Hepatic stellate cell (primary cell): ENCODE data around the gene SRCIN1.

Experiments used
- DNase-seq: peaks from one replicate; pipeline ENCODE4 v3.0.0; 2011; ENCODE audit warnings: low spot score

The SRCIN1 gene

DNA sequence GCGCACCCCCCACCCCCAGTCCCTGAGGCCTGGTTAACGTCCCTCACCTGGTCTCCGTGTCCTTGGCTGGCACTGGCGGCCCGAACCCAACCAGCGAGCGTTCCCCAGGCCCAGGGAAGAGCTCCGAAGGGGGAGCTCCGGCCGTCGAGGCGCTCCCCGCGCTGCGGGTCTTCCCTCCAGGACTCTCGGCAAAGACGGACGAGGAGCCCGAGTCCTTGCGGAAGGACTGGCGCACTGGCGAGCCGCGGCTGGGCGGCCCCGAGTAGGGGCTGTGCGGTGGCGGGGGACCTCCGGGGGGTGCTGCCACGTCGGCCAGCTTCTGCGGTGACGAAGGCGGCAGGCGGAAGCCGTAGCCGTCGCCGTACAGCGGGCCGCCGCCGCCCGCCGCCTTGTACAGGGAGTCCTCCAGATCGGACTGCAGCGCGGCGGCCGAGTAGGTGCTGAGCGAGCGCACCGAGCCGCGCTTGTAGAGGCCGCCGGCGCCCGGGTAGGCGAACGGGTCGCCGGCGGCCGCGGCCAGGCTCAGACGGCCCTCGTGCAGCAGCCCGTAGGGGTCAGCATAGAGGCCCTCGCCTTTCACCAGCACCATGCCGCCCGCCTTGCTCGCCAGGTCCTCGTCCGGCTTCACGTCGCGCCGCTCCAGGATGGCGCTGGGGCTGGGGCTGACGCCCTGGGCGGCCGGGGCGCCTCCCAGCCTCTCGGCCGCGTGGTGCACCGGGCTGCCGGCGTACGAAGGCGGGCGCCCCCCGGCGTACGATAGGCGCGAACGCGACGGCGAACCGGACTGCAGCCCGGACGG, 44.1 kb downstream of the SRCIN1 start:
- no peak for DNase-seq

DNA sequence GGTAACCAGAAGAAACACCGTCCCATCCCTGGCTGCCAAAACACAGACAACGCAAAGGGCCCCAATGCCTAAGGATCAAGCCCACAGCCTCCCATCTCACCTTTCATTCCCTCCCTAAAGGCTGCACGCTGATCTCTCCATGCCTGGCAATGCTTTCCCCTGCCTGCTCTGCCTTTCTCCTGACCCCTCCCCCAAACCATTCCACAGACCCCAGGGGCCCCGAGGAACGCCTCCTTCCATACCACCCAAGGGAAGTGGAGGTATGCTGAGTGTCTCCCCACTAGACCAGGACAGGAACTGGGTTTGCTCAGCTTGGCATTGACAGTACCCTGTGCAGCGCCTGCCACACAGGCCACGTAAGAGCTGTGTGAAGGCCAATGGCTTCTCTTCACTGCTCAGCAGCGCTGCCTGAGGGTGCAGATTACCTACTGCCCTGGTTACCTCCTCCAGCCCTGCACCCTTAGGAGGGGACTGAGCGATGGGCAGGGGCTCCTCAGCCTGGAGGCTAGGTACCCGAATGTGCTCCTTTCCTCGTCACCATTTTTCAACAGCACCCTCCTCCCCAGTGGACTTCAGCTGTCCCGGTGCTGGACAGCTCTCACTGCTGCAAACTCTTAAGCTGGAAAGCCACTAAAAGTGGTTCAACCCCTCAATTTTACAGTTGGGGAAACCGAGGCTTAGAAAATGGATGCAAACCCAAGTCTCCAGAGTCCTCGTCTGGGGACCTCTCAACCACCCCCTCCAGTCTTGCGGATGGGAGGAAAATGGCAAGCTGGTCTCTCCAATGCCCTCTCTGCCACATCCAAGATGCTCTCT, 45.0 kb downstream of the SRCIN1 start:
- DNase-seq: peak; percentile 58

DNA sequence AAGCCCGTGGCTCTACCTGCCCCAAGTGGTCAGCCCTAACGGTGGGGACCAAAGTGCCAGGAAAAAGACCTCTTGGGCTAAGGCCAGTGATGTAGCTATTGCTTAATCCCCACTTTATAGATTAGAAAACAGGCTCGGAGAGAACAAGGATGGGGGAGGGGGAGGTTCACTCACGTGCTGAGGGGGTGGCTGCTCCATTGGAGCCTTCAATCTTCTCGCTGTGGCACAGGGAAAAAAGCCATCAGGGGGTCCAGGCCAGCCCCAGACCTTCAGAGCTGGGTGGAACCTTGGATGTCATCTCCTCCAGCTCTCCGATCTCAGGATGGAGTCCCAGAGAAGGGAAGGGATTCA, 45.9 kb downstream of the SRCIN1 start:
- DNase-seq: no peak

DNA sequence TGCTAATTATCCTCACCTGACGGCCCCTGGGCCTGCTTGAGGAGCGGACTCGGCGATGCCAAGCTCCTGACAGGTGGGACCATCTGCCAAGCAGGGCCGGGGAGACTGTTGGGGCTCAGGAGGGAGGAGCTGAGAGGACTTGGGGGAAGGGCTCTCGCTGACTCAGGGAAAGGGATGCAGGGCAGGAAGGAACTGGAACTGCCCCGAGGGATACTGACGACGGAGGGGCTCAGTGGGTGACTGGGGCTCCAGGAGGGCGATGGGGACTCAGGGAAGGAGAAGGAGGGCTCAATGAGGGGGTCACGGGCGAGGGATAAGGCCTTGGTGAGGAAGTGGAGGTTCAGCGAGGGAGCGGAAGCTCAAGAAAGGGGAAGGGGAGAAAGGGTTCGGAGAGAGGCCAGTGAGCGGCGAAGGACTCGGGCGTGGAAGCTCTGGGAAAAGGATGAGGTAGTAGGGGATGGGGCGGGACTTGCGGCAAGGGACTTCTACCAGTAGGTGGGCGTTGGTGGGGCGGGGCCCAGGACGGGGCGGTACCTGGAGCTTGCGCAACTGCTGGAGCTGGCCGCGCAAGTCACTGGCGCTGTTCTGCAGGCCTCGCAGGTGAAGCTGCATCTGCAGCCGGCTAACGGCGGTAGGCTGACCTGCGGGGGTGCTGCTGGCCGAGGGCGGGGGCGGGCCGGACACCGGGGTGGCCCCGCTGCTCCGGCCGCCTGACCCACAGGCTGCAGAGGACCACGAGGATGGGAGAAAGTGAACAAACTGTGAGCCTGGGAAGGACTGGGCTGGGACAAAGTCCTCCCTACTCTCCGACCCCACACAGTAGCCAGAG, 46.5 kb downstream of the SRCIN1 start:
- DNase-seq: no peak

DNA sequence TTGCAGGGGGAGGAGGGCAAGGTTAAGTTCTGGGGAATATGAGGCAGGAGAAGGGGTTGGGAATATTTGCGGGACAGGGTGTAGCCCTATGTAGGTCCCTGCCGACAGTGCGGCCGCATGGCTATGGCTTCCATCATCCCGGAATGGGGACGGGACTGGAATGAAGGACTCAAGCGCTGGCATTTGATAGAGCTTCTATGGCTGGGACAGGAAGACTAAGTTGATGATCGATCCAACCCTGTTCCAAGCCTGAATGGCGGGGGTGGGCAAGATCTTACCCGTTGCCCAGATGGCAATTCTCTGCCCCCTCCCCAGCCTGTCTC, 47.1 kb downstream of the SRCIN1 start:
- no peak for DNase-seq

DNA sequence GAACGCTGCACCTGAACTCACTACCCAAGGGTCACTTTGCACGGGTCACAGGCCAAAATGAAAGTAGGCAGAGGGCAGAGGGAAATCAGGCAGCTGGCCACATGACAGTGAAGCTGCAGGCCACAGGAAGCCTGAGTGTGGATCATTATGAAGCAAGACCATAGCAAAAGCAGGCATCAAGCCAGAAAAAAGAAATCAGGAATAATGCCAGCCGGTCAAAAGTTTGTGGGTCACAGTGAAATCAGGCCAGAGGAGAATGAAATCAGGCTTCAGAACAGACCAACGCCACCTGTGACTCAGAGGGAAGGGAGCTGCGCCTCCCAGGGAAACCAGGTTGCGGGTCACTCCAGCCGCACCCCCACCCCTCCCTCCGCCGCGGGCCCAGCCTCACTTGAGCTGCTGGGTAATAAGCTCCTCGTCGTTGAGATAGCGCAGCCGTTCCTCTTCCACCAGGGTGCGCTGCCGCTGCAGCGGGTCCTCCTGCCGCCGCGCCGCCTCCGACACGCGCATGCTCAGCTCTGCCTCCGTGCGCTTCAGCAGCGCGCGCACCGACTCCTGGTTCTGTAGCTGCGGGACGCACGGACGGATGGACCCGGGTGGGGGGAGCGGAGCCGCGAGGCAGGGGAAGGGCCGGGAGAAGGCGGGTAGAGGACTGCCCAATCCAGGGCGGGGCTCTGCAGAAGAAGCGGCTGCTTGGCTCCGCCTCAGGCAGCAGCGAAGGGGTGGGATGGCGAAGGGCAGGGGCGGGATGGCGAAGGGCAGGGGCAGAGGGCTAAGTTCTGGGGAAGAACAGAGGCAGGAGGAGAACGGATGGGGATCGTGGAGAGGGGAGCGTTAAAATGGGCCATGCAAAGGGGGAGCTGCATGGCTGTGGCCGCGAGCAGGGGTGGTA, 47.7 kb downstream of the SRCIN1 start:
- peak; percentile 98 for DNase-seq

DNA sequence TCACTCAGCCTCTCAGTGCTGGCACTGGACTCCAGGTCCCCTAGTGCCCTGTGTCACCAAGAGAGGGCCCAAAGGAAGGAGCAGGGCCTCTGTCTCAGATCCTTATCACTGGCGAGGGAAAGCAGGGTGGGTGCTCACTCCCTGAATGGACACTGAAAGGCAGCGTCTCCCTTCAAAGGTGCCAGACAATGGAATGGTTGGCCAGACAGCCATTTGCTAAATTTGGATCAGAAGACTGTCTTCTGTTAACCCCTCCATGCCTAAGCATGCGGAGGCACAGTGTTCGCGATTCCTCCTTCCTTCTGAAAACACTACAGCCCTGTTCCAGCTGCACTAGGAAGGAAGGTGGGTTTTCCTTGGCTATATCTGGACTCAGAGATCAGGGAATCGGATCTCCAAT, 48.4 kb downstream of the SRCIN1 start:
- no peak for DNase-seq

DNA sequence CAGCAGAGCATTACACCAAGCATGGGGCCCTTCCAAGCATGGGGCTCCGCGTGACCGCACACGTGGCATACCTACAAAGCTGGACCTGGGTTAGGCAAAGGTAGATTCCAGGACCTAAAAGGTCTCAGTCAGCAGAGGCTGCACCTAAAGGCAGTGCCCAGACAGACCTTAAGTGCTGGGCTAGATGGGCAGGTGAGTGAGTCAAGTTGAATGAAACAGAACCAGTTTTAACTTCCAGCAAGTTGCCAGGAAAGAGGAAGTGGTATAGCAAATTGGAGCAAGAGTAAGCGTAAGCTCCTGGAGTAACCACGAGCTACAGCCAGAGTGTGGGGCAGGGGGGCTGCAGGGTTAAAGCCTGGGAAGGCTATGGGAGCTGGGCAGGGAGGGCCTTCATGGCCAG, 49.5 kb downstream of the SRCIN1 start:
- DNase-seq: no peak

DNA sequence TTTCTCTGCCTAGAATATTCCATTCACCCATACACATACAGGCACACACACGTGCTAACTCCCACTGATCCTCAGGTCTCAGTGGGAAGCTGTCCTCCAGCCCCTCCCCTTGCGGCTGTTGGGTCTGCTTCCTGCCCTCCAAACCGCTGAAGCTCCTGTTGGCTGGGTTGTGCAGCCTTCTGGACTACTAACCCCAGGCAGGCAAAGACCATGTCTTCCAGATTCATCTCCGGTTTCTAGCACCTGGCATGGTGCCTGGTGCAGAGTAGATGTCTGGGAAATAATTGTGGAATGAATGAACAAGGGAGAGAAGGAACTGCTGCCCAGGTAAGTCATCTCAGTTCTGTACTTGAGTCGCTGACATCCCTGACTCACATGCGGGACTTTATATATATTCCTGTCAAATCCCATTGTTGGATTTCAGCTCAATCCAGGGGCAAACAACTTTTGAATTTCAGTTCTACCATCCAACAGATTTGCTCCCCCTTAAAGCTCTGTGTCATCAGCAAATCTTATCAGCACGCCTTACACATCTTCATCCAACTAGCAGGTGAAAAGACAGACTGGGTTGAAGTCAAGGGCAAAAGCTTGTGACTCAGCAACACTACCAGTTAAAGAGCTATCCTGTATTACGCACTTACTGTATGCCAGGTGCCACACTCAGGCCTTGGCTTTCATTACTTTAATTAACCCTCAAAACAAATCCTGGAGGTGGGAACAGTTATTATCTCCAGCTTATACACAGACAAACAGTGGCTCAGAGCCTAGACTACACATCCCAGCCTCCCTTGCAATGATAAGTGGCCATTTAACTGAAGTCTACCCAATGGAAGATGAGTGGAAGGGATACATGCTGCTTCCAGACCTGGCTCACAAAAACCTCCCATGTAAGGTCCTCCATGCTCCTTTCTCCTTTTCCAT, 51.1 kb downstream of the SRCIN1 start:
- DNase-seq: no peak

DNA sequence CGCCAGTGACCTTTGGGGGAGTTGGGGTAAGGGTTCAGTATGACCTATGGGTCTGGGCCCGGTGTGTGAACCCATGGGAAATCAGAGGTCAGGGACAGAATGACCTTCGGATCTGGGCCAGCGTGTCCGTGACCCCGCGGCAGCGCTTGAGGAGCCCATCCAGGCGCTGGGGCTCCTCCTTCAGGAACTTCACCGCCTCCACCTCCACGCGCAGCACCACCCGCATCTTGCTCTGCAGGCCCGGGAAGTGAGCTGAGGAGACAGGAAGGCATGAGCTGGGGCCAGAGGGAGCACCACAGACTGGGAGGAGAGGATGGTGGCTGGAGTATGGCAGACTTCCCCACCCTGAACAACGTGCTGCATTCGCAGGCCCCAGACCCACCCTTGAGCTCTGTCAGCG, 53.4 kb downstream of the SRCIN1 start:
- DNase-seq: no peak

DNA sequence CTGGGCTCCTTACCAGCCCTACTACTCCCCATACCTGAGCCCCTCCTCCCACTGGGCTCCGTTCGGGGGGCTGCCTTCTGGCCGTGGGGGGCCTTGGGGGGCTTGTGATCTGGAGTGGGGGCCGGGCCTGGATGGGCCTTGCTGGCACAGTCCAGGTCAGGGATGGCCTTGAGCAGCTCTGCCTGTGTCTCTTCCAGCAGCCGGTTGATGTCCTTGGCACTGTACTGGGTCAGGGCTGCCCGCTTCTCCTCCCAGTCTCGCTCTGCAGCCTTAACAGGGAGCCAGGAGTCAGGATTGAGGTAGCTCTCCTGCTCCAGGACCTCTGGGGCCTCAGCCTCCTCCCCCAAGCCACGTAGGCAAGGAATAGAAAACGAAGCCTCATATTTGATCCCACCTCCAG, 54.6 kb downstream of the SRCIN1 start:
- no peak for DNase-seq

DNA sequence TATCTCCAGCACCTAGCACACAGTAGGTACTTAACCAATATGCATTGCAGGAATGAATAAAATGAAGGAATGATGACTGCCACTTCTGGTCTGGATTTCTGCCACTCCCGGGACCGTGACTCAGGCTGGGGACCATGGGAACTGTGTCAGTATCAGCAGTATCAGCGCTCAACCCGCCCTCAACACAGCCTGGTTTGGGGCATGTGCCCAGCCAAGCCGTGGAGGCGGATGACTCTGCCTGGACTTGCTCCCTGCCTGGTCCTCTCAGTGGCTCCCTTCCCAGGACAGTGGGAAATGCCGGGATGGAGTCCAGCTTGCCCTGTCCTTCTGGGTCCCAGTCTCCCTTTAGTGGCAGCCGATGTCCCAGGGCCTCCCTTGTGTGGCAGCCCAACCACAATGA, 55.1 kb downstream of the SRCIN1 start:
- DNase-seq: peak; percentile 93

DNA sequence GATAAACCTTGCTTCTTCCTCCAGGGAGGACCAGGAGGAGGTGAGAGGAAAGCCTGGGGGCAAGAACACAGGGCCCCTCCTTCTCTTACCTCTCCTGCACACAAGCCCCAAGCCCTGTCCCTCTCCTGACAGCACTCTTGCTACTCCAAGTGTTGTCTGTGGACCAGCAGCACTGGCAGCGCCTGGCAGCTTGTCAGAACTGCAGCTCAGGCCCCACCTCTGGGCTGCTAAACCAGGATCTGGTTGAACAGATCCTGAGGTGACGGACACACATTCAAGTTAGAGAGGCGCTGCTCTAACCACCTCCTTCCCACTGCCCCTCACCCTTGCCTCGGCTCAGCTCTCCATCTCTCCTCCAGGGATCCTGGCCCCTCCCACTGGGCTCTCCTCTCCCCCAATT, 56.5 kb downstream of the SRCIN1 start:
- no peak for DNase-seq

DNA sequence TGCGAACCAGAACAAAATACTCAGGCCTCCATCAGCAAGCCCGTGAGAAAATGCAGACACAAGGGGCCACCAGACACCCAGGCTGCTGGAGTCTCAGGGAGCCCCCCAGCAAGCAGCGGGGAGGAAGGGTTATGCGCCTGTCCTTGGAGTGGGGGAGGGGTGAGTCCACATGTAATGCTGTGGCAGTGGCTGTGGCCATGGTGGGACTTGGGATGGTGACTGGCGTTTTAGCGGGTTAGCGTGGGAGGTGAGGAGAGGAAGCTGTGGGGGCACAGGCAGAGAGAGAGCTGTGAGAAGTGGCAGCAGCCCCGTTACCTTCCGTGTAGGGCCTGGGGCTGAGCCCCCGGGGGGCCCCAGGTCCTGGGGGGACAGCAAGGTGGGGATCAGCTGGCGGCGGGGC, 58.3 kb downstream of the SRCIN1 start:
- DNase-seq: no peak

DNA sequence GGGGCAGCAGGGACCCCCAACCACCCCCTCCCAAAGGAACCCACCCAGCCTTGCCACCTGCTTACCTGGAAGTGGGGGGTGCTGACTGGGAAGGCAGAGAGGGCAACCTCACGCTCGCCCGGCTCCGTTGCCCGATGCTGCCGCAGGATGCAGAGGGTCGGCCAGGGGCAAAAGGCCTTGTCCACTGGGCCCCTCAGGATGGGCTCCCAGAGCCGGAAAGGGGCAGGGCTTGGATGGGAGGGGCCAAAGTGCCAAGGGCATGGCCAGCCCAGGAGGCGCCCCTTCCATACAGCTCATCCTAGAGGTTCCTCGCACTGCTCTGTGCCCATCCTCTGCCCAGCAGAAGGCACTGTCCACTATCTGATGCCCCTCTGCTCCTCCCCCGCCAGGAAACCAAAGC, 59.4 kb downstream of the SRCIN1 start:
- no peak for DNase-seq

DNA sequence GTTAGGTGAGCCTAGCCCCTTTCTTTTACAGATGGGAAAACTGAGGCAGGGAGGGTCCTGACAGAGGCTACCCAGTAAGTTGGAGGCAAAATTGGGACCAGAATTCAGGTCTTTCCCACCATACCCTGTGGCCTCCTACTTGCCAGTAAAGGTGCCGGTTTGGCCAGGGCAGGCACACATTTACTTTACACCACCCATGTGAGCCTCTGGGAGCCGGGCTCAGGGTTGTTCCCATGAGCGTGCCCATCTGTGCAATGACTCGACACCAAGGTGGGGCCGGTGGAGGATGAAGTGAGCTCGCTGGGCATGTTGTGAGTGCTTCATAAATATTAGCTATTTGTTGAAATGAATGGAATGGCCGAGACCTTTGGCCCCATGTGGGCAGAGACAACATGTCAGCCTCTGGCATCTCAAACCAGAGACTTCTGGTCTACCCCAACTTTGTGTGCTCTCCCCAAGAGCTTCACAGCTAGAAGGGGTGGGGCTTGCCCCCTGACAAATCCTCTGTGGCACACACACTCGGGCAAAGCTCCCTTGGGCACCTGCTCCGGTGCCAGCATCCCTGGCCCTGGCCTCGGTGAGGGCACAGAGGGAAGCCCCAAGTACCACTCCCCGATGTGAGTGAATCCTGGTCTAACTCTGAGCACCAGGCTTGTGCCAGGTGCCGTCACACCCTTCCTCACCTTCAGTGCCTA, 60.1 kb downstream of the SRCIN1 start:
- no peak for DNase-seq

DNA sequence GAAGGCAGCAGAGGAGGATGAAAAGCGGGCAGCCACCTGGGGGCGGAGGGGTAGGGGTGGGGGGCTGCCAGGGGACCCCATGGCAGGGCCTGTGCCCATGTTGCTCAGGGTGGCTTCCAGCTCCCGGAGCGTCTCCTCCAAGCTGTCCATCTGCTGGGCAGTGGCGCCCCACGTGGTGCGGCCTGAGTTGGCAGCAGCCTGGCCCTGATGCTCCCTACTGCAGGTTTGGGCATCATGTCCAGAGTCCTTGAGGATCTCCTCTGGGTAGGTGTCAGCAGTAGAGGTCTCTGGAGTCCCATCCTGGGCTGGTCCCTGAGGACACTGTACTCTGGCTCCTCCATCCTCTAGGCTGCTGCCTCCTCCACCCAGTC, 60.9 kb downstream of the SRCIN1 start:
- no peak for DNase-seq

DNA sequence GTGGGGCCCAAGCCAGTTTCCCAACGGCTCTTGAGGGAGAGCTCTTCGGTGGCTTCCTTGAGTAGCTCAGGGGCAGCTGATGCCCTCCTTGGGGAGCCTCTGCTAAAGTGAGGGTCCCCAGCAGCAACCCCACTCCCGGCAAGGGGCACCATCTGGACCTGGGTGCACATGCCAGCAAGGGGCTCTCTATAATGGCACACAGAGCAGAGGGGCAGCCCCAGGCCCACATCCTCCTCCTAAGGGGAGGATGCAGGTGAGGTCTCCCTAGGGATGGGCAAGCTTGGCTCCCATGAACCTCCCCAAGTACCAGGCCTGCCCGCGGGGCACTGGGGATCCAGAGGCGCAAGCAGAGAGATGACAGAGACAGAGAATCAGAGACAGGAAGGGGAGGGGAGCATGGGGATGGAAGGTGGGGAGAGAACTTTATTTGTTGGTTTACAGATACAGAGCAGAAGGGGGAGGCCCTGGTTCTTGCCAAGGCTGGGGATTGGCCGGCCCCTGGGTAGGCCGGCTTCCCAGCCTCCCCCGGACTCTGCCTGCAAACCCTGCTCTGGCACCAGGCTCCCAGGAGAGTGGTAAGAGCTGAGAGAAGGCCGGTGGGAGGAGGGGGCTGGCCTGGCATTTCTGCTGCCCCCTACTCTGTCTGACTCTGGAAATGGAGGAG, 61.4 kb downstream of the SRCIN1 start:
- no peak for DNase-seq

DNA sequence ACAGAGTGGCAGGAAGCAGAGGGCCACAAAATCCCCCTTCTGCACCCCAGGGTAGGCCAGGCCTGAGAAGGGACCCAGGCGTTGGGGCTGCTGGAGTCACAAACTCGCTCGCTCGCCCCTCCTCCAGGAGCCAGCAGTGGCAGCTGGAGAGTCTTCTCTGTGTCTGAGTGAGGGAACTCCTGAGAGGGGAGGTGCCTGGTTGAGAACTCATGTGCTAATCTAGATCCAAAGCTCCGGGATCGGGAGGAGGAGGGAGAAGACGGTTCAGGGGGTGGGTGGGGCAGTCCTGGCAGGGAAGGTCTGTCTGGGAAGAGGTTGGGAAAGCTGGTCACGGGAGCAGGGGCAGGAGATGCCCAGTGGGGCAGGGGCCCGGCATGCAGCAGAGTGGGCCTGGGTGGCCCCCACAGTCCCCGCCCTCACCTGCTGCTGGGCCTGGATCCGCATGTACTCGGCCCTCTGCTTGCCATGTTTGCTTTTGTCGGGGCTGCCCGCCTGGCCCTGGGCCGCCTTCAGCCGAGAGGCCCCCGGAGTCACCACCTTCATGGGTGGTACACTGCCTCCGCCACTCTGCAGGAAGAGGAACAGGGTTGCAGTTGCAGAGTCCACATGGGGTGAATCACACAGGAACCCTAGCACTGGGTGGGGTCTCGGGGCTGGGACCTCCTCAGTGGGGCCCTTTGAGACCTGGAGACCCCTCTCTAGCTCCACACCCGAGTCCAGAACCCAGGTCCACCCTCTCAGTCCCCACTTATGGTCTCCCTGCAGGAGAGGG, 62.2 kb downstream of the SRCIN1 start:
- no peak for DNase-seq
